Mesenchymal stem cell (in vitro differentiated cells and primary cell): ENCODE results near the gene FCGR3A.

Experiments used
- DNase-seq: peaks from one replicate; pipeline ENCODE4 v3.0.0-alpha.2; 2013
- H2AFZ ChIP-seq: one replicate; pipeline ENCODE4 v1.6.1; 2013; ENCODE audit warnings: low read depth, mild to moderate bottlenecking, control low read depth, inconsistent platforms, low read length, moderate library complexity
- H2AK5ac ChIP-seq: 2 replicates; pipeline ENCODE4 v1.6.1; 2013; ENCODE audit warnings: low read length, moderate library complexity, mild to moderate bottlenecking, inconsistent platforms; ENCODE audit not compliant: severe bottlenecking
- H2BK120ac ChIP-seq: one replicate; pipeline ENCODE4 v1.6.1; 2013; ENCODE audit warnings: low read depth, mild to moderate bottlenecking, inconsistent platforms, low read length, moderate library complexity
- H2BK12ac ChIP-seq, 2 experiments: one replicate each; pipeline ENCODE4 v1.6.1; 2013; ENCODE audit warnings: inconsistent platforms in 2 of 2, low read length in 2 of 2, mild to moderate bottlenecking in 2 of 2, moderate library complexity in 2 of 2, control low read depth in 1 of 2
- H2BK15ac ChIP-seq: one replicate; pipeline ENCODE4 v1.6.1; 2013; ENCODE audit warnings: mild to moderate bottlenecking, low read depth, inconsistent platforms; ENCODE audit not compliant: poor library complexity, severe bottlenecking
- H2BK5ac ChIP-seq: 2 replicates; pipeline ENCODE4 v1.6.1; 2013; ENCODE audit warnings: low read depth, mild to moderate bottlenecking, low read length, control low read depth, inconsistent platforms; ENCODE audit not compliant: poor library complexity, severe bottlenecking
- H3K14ac ChIP-seq, 2 experiments: one replicate each; pipeline ENCODE4 v1.6.1; 2013; ENCODE audit warnings: inconsistent platforms in 2 of 2, low read length in 2 of 2, control low read depth in 1 of 2, mild to moderate bottlenecking in 1 of 2, moderate library complexity in 1 of 2
- H3K18ac ChIP-seq, 2 experiments: one replicate each; pipeline ENCODE4 v1.6.1; 2013; ENCODE audit warnings: inconsistent platforms in 2 of 2, low read length in 2 of 2, control low read depth in 1 of 2, low read depth in 1 of 2, mild to moderate bottlenecking in 1 of 2
- H3K23ac ChIP-seq, 2 experiments: one replicate each; pipeline ENCODE4 v1.6.1; 2013; ENCODE audit warnings: inconsistent platforms in 2 of 2, low read length in 2 of 2, mild to moderate bottlenecking in 2 of 2, moderate library complexity in 2 of 2, control low read depth in 1 of 2
- H3K27ac ChIP-seq: 2 replicates; pipeline ENCODE4 v1.5.1; 2013; ENCODE audit warnings: mild to moderate bottlenecking, moderate library complexity, low read length, control low read depth, inconsistent platforms; ENCODE audit not compliant: poor library complexity, severe bottlenecking
- H3K27me3 ChIP-seq, 2 experiments: 2 replicates each; pipeline versions ENCODE4 v1.6.1 to v1.7.0; 2013; ENCODE audit warnings: low read length in 2 of 2, mild to moderate bottlenecking in 2 of 2, moderate library complexity in 2 of 2, control low read depth in 1 of 2, inconsistent platforms in 1 of 2; ENCODE audit not compliant: control insufficient read depth in 1 of 2, insufficient read depth in 1 of 2
- H3K36me3 ChIP-seq, 2 experiments: 2 replicates each; pipeline versions ENCODE4 v1.6.1 to v1.7.0; 2013; ENCODE audit warnings: low read length in 2 of 2, control low read depth in 1 of 2, inconsistent platforms in 1 of 2, low read depth in 1 of 2, mild to moderate bottlenecking in 1 of 2; ENCODE audit not compliant: insufficient read depth in 2 of 2, control insufficient read depth in 1 of 2
- H3K4ac ChIP-seq, 2 experiments: one replicate each; pipeline ENCODE4 v1.6.1; 2013; ENCODE audit warnings: inconsistent platforms in 2 of 2, low read length in 2 of 2, mild to moderate bottlenecking in 2 of 2, moderate library complexity in 2 of 2, control low read depth in 1 of 2, low read depth in 1 of 2
- H3K4me1 ChIP-seq: 2 replicates; pipeline ENCODE4 v1.6.1; 2013; ENCODE audit warnings: low read depth, low read length, control low read depth; ENCODE audit not compliant: control insufficient read depth, insufficient read depth
- H3K4me2 ChIP-seq: 2 replicates; pipeline ENCODE4 v1.6.1; 2013; ENCODE audit warnings: low read length, mild to moderate bottlenecking, inconsistent platforms; ENCODE audit not compliant: poor library complexity, severe bottlenecking
- H3K4me3 ChIP-seq, 2 experiments: 2 replicates each; pipeline versions ENCODE4 v1.5.1 to v1.7.0; 2013; ENCODE audit warnings: low read length in 2 of 2, mild to moderate bottlenecking in 2 of 2, control low read depth in 1 of 2, low read depth in 1 of 2; ENCODE audit not compliant: insufficient read depth in 1 of 2
- H3K79me1 ChIP-seq: replicated peaks from 2 replicates; pipeline ENCODE4 v1.6.1; 2013; ENCODE audit warnings: mild to moderate bottlenecking, control low read depth, low read length, inconsistent platforms; ENCODE audit not compliant: poor library complexity, severe bottlenecking
- H3K9ac ChIP-seq: 2 replicates; pipeline ENCODE4 v1.7.0; 2013; ENCODE audit warnings: mild to moderate bottlenecking, low read length, moderate library complexity
- H3K9me3 ChIP-seq: 2 replicates; pipeline ENCODE4 v1.7.0; 2013; ENCODE audit warnings: mild to moderate bottlenecking, low read length; ENCODE audit not compliant: control insufficient read depth
- H4K8ac ChIP-seq: one replicate; pipeline ENCODE4 v1.6.1; 2013; ENCODE audit warnings: inconsistent platforms, mild to moderate bottlenecking, low read length, moderate library complexity
- H4K91ac ChIP-seq: one replicate; pipeline ENCODE4 v1.6.1; 2013; ENCODE audit warnings: mild to moderate bottlenecking, low read length, inconsistent platforms
- WGBS: methylation state at CpG from one replicate; pipeline ENCODE4 v1.1.7; 2013; ENCODE audit warnings: mixed read lengths; 5-methylcytosine and 5-hydroxymethylcytosine counted together

FCGR3A gene

GRCh38 chr1:161505686-161506085, 43.9 kb downstream of the FCGR3A start:
- no peak overlapping the region for H3K4me3 ChIP-seq
- H3K9me3 ChIP-seq: no peaks in the 10 kb centered on the region
- H3K36me3 ChIP-seq: no peaks in the 10 kb centered on the region
- H3K27ac ChIP-seq: no peak overlapping the region
- H3K27me3 ChIP-seq: peaks cover 14 to 19% of the 10 kb centered on the region in 2 experiments
- H4K8ac ChIP-seq: no peak overlapping the region
- no peak overlapping the region for H4K91ac ChIP-seq
- no peak overlapping the region for H3K4ac ChIP-seq
- no peak overlapping the region for H2BK15ac ChIP-seq
- no peaks in the 10 kb centered on the region for H3K79me1 ChIP-seq
- H3K4me2 ChIP-seq: no peak overlapping the region
- H3K14ac ChIP-seq: no peak overlapping the region
- H2AK5ac ChIP-seq: no peak overlapping the region
- no peak overlapping the region for H2AFZ ChIP-seq
- H2BK120ac ChIP-seq: no peak overlapping the region
- no peak for DNase-seq
- WGBS: 82% methylated on average over 3 of the region's 6 CpGs
- H2BK12ac ChIP-seq: no peak overlapping the region
- no peak overlapping the region for H3K23ac ChIP-seq
- no peak overlapping the region for H2BK5ac ChIP-seq
- H3K18ac ChIP-seq: no peak overlapping the region
- H3K4me1 ChIP-seq: no peaks in the 10 kb centered on the region
- no peak overlapping the region for H3K9ac ChIP-seq

- Histone ChIP-seq H3K9me3 (no peaks in the 10 kb centered on the region), H3K36me3 (no peaks in the 10 kb centered on the region), H2AK5ac (no peak overlapping the region), H2BK15ac (no peak overlapping the region), H4K8ac (no peak overlapping the region), H3K4me3 (no peak overlapping the region), H2BK5ac (no peak overlapping the region), H2BK12ac (no peak overlapping the region), H3K4ac (no peak overlapping the region), H2AFZ (no peak overlapping the region), H3K27me3 (peaks cover 26 to 39% of the 10 kb centered on the region in 2 experiments), H3K79me1 (no peaks in the 10 kb centered on the region), H3K14ac (peak overlapping the region in 1 of 2 experiments; percentile 86), H3K27ac (no peak overlapping the region), H3K4me1 (no peaks in the 10 kb centered on the region), H4K91ac (no peak overlapping the region), H2BK120ac (no peak overlapping the region), H3K23ac (no peak overlapping the region), H3K18ac (no peak overlapping the region), H3K9ac (no peak overlapping the region), H3K4me2 (no peak overlapping the region)
- no peak for DNase-seq
These were observed 46.2 kb downstream of the FCGR3A start for GRCh38 chr1:161503394-161503748.

GRCh38 chr1:161502641-161503393, 46.8 kb downstream of the FCGR3A start:
- no peak overlapping the region for H2BK15ac ChIP-seq
- H3K27me3 ChIP-seq: peaks cover 26 to 44% of the 10 kb centered on the region in 2 experiments
- H3K18ac ChIP-seq: no peak overlapping the region
- WGBS: no CpG with 5 or more reads among the region's 1 CpG
- H2BK12ac ChIP-seq: no peak overlapping the region
- H3K79me1 ChIP-seq: no peaks in the 10 kb centered on the region
- no peak overlapping the region for H3K4me2 ChIP-seq
- H3K4me1 ChIP-seq: no peaks in the 10 kb centered on the region
- no peak overlapping the region for H2BK120ac ChIP-seq
- H2AK5ac ChIP-seq: no peak overlapping the region
- no peak overlapping the region for H4K8ac ChIP-seq
- H3K27ac ChIP-seq: no peak overlapping the region
- H2BK5ac ChIP-seq: no peak overlapping the region
- H2AFZ ChIP-seq: no peak overlapping the region
- H3K4ac ChIP-seq: no peak overlapping the region
- H4K91ac ChIP-seq: no peak overlapping the region
- H3K9ac ChIP-seq: no peak overlapping the region
- H3K14ac ChIP-seq: no peak overlapping the region
- no peak overlapping the region for H3K23ac ChIP-seq
- no peak overlapping the region for H3K4me3 ChIP-seq
- no peaks in the 10 kb centered on the region for H3K36me3 ChIP-seq
- H3K9me3 ChIP-seq: no peaks in the 10 kb centered on the region
- DNase-seq: peak; percentile 54

- Histone ChIP-seq H4K91ac (no peak overlapping the region), H4K8ac (no peak overlapping the region), H2BK5ac (no peak overlapping the region), H2BK120ac (no peak overlapping the region), H3K79me1 (no peaks in the 10 kb centered on the region), H3K4me1 (no peaks in the 10 kb centered on the region), H3K23ac (no peak overlapping the region), H3K14ac (no peak overlapping the region), H3K4ac (no peak overlapping the region), H3K18ac (no peak overlapping the region), H3K27me3 (peaks cover 26 to 50% of the 10 kb centered on the region in 2 experiments), H3K36me3 (no peaks in the 10 kb centered on the region), H2BK12ac (no peak overlapping the region), H2AFZ (no peak overlapping the region), H2AK5ac (no peak overlapping the region), H3K9me3 (no peaks in the 10 kb centered on the region), H3K9ac (no peak overlapping the region), H3K4me3 (no peak overlapping the region), H3K4me2 (no peak overlapping the region), H2BK15ac (no peak overlapping the region), H3K27ac (no peak overlapping the region)
- 66% methylated on average over 4 of the region's 4 CpGs for WGBS
- no peak for DNase-seq
These were observed 47.4 kb downstream of the FCGR3A start for GRCh38 chr1:161502181-161502580.
